Ammon's horn (tissue), 1 donor: ENCODE measurements around the gene POP4.

Experiments used
- DNase-seq: peaks from one replicate; pipeline ENCODE4 v3.0.0-alpha.2; 2016; ENCODE audit warnings: low spot score

POP4 gene

GRCh38 chr19:29576761-29577648, 29.1 kb upstream of the POP4 start:
- DNase-seq, result no peak

- no peak for DNase-seq
Observed at GRCh38 chr19:29577649-29577963, 28.5 kb upstream of the POP4 start.

GRCh38 chr19:29578349-29578748, 27.7 kb upstream of the POP4 start:
- DNase-seq, result no peak

GRCh38 chr19:29579308-29579910, 26.7 kb upstream of the POP4 start:
- DNase-seq, result no peak

- no peak for DNase-seq
Observed at GRCh38 chr19:29581398-29581797, 24.7 kb upstream of the POP4 start.

GRCh38 chr19:29583196-29583999, 22.7 kb upstream of the POP4 start:
- no peak for DNase-seq

GRCh38 chr19:29586401-29586800, 19.7 kb upstream of the POP4 start:
- no peak for DNase-seq

GRCh38 chr19:29587059-29587458, 19.0 kb upstream of the POP4 start:
- DNase-seq, result no peak

GRCh38 chr19:29587518-29587986, 18.5 kb upstream of the POP4 start:
- no peak for DNase-seq

GRCh38 chr19:29588095-29588494, 18.0 kb upstream of the POP4 start:
- DNase-seq, result no peak

GRCh38 chr19:29590278-29590677, 15.8 kb upstream of the POP4 start:
- DNase-seq, result no peak

- no peak for DNase-seq
Observed at GRCh38 chr19:29591670-29592069, 14.4 kb upstream of the POP4 start.

- DNase-seq, result no peak
Observed at GRCh38 chr19:29593869-29594268, 12.2 kb upstream of the POP4 start.

- no peak for DNase-seq
Observed at GRCh38 chr19:29596080-29596727, 9.9 kb upstream of the POP4 start.

- DNase-seq, result peak; percentile 67
Observed at GRCh38 chr19:29596885-29597525, 9.1 kb upstream of the POP4 start.

GRCh38 chr19:29598036-29598435, 8.0 kb upstream of the POP4 start:
- no peak for DNase-seq

- DNase-seq, result no peak
Observed at GRCh38 chr19:29598496-29598895, 7.6 kb upstream of the POP4 start.

GRCh38 chr19:29603308-29603707, 2.8 kb upstream of the POP4 start:
- no peak for DNase-seq

GRCh38 chr19:29606420-29606747, 301 bp downstream of the POP4 start:
- DNase-seq, result no peak

GRCh38 chr19:29609636-29610035, 3.6 kb downstream of the POP4 start:
- DNase-seq, result no peak

GRCh38 chr19:29610213-29610573, 4.1 kb downstream of the POP4 start:
- no peak for DNase-seq
